GM18907 (cell line): ENCODE measurements around the gene USP13.
"Not testable (repeated sequence)": the region's sequence is repeated elsewhere in the genome, so short reads cannot be mapped to it uniquely, and the experiment has no call there.

ENCODE experiments used
- ATAC-seq: cut with Tn5 transposase; IDR thresholded peaks from one replicate; pipeline ENCODE4 v1.9.1; 2021; ENCODE audit warnings: mild to moderate bottlenecking, moderate library complexity; ENCODE audit not compliant: unreplicated experiment

USP13 gene

DNA sequence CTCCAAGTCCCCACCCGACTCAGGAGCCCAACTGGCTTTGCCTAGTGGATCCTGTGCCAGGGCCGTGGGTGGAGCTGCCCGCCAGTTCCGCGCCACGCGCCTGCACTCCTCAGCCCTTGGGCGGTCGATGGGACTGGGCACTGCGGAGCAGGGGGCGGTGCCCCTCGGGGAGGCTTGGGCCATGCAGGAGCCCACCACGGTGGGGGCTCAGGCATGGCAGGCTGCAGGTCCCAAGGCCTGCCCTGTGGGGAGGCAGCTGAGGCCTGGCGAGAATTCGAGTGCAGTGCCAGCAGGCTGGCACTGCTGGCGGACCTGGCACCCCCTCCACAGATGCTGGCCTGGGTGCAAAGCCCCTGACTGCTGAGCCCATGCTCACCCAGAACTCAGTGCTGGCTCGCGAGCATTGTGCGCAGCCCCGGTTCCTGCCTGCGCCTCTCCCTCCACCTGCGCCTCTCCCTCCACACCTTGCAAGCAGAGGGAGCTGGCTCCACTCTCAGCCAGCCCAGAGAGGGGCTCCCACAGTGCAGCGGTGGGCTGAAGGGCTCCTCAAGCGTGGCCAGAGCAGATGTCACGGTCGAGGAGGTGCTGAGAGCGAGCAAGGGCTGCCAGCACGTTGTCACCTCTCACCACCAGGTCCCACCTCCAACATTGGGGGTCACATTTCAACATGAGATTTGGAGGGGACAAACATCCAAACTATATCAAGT is 122.7 kb downstream of the USP13 start:
- ATAC-seq: no peak

DNA sequence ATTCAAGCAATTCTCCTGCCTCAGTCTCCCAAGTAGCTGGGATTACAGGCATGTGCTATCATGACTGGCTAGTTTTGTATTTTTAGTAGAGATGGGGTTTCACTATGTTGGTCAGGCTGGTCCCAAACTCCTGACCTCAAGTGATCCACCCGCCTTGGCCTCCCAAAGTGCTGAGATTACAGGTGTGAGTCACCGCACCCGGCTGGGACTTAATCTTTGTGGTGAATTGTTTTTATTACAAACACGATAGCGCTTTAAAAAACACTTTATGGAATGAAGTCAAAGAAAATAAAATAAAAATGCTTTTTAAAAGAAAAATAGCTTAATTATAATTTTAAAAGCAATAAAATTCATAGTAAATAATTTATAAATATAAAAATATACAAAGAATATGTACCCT is 130.0 kb downstream of the USP13 start:
- not testable (repeated sequence) for ATAC-seq

DNA sequence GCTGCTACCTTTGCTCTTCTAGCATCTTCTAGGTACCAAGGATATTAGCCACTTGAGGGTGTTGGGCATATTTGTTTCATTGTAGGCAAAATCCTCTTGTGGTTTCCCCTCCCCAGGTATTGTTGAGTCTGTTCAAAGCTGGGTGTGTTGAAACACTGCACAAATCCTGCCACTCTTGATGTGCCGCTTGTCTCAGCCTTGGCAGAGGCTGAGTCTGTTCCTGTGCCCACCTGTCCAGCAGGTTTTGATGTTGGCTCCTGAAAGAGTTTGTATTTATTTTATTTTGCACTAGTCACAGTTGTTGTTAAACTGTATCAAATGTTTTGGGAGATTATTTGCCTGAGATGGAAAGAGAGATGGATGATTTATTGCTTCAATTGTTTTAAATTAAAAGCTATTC is 136.2 kb downstream of the USP13 start:
- no peak for ATAC-seq

DNA sequence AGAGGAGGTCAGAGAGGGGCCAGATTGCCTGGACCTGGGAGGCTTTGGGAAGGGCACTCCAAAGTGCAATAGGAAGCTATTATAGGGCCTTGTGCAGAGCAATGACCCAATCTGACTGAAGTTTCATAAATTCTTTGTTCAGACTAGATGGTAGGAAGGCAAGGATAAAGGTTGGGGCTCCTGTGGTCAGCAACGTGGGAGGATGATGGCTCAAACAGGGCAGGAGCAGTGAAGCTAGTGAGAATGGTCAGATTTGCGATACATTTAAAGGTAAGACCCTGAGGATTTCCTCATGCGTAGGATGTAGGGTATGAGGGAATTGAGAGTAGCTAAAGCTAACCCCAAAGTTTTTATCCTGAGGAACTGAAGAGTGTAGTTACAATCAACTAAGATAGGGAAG is 139.0 kb downstream of the USP13 start:
- ATAC-seq: no peak

DNA sequence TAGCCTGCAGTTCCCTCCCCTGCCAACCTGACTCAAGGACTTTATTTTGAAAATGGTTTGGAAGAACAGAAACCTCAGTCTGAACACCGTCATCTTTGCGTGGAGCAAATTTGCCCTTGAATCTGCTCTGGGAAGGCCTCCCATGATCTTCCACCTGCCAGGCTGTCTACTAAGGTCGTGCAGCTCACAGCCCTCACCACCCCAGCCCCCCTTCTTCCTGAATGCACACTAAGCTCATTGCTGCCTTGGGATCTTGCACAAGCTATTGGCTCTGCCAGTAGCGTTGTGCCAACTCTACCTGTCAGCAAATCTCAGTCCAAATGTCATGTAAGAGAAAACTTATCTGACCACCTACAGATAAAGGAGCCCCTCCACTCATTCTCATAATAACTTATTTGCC is 141.5 kb downstream of the USP13 start:
- no peak for ATAC-seq

DNA sequence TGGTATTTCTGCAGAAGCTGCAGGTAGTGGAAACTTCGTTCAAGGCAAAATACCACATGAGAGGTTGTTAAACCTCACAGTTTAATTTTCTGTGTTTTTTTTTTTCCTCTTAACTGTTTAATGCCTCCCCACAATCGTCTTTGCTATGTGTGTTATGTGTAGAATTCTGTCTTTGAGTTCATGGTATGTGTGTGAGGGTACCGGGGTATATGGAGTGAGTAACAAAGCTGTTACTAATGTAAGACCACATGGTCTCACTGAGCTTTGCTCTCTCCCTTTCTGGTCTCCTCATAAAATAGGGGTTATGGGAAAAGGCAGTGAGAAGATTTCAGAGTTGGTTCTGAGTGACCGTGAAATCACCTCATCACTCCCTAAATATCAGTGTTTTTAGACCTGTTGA is 143.6 kb downstream of the USP13 start:
- ATAC-seq: no peak

DNA sequence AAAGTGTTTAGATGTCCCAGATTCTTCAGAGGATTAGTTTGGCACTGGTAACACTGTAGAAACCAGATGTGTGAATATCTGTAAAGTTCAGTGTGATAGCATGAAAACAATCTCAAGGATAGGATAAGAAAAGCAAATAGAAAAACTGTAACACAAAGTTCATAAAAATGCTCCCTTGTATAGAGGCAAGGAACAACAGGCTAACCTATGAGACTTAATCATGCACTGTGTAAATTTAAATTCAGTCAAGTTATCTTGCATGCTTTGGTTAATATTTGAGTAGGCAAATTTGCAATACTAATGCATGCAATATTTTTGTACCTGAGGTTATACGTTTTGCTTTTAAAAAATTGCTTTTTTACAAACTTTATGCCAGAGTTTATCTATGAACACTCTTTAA is 144.4 kb downstream of the USP13 start:
- no peak for ATAC-seq

DNA sequence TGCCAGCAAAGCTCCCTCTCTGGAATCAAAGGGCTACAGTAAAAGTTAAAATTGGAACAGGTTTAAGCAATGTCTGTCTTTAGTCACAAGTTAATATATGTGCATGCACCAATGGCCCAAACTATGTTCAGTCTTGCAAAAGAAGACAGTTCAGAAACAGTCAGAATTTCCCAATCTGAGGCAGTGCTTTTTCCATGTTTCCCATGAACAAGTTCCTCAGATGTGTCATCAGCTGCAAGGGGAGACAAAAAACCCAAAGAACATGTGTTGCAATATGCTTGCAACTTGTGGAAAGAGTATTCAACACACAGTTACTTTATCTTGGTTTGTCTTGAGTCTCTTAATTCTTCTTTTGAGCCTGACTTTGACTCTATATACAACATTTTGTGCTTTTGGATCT is 148.4 kb downstream of the USP13 start:
- ATAC-seq: no peak

DNA sequence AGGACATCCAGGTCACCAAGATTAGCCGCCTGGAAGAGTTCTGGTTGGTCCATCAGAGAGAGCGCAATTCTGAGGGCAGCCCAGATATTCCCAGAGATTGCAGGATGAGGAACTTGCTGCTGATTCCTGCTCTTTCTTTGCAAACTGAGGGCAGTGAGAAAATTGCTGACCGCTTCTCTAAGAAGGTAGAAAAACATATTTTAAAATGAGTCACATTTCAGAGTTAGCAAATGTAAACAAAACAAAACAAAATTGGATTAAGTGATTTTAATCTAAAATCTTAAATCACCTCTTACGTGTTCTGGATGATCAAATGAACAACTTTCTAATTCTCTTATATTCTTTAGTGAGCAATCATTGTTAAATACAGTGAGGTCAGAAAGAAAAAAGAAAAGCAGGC is 149.0 kb downstream of the USP13 start:
- no peak for ATAC-seq

DNA sequence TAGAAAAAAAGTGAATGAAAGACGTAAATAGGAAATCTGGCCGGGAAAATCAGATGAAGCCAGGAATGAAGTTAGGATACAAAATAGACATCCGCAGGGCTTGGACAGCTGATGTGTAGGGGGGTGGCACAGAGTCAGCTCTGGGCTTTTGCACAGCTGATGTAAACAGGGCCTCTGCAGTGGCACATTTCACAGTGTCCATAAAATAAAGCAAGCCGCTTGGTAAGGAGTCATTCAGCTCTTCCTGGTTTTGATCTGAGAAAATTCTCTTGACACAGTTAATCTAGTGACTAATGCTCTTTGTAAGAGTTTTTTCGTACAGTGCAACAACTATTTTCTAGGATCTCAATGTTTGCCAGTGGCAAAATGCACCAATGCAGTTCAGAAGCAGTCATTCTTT is 153.3 kb downstream of the USP13 start:
- no peak for ATAC-seq

DNA sequence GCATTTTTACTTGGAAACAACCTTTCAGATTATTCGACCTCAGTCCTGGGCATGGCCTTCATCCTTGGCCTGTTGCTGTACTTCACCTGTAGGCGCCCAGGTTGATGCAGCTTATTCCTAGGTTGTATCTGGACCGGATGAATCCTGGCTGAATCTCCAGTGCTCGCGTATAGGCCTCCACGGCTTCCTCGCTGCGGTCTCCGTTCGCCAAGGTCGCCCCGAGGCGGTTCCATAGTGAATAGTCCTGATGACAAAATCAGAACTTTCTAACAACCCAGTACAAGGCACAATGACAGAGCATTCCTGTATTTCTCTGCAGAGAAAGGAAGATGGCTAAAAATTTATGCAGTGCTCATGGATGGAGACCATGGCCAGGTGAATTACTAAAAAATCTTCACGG is 154.7 kb downstream of the USP13 start:
- ATAC-seq: no peak

DNA sequence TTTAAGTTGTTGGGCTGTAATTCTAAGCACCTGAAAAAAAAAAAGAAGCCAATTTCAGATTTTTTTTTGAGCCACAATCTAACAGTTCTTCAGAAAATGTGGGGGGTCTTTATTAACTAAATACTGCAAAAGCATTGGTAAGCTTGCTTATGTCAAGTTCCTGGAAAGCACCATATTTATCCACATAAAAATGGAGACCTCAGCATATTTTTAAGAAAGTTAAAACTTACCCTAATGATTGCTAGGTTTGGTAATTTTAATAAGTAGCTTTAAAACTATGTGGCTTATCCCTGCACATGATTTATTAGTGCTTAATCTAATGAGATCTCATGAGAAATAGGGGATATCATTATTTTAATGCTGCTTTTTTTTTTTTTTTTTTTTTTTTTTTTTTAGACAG is 156.8 kb downstream of the USP13 start:
- no peak for ATAC-seq

DNA sequence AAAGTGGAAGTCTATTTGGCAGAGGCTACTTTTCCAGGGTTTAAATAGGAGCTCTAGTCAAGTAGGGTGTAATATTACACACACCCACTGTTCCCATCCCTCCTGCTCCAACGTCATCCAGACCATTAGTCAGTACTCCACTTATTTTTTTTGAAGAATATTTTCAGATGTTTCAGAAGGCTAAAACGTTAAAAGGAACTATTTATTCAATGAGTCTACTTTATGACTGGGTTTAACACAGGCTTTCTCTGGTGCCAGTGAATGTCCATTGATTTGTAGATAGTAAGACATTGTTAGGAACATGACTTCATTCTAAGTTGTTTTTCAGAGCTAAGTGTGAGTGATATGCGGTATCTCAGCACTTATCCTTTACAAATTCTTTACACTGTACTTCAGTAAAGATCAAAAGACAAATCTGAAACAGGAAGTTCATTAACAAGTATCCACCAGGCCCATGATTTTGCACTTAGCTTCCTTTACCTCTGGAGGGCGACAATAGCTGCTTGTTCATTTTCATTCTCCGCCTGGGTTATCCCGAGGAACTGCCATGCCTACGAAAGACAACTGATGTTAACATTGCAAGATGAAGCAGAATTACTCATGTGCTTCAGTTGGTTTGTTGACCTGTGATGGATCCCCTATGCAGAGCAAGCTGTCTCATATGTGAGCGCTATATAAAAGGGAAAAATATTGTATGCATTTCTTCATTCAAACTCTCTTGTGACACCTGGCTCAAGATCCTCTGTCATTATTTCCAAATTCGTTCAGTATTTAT is 158.7 kb downstream of the USP13 start:
- ATAC-seq: peak; percentile 90

DNA sequence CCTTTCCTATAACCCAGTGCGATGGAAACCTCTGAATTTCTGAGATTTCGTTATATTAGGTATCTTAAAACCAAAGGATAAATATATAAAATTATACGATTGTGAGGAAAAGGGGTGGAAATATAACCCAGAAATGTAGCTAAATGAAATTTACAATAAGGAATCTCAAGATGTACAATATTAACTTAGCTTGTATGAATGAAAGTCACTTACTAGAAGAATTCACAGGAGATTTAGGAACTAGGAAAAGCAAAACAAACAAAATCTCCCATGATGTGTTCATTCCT is 159.2 kb downstream of the USP13 start:
- ATAC-seq: no peak

DNA sequence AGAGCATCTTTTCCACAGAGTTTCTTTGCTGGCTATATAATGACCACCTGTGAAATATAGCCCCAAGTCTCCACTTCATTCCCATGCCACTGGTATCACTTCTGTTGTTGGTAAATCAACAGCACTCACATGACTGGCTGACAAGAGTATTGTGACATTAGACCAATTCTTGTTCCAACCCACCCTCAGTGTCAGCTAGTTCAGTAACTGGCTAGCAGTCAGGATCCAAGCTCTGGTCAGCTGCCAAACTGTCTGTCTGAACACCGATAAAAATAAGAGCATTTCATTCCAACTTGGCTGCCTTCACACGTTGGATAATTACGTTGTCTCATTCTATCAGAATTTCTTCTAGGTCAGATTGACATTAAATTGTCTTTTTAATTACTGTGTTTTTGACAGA is 166.5 kb downstream of the USP13 start:
- ATAC-seq: no peak

DNA sequence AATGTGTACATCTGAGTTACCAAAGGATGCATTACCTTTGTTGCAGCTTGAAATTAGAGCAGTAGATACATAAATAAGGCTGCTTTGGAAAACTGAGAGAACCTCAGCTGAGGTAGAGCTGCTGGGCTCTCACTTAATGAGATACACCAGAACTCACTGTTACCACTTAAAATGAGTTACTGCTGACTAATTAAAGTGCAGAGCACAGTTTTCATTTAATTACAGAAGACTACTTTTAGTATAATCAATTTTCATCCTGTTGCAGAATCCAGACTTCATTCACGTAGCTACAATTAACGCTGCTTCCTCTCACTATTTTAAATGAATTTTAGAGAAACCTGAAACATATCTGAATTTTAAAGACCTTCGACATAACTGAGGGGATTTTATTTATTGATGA is 169.5 kb downstream of the USP13 start:
- no peak for ATAC-seq

DNA sequence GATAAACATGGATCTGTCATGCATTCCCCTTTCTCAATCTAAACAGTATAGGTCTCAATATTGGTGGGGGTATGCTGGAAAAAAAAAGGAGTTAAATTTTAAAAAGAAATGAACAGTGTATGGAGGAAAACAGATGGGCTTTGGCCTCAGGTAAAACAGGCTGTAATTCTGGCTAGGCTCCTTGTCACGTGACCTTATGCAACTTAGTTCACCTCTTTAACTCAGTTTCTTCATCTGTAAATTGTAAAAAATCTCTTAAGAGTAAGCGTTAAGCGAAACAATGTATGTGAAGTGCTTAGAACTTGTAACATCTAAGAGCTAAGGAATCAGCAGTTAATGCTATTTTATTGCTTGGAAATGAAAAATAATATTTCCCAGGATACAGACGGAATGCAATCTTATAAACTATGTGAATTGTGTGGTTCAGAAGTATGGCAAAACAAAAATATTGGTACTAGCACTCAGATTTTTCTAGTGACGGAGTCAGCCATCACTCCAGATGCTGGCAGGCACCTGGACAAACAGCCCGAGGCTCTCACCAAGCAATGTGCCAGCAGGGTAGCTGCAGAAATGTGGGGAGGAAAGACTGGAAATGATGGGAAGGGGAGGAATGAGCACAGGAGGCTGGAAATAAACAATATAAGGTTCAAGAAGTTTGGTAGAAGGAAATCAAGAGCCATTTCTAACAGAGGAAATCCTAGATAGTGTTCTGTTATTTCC is 172.8 kb downstream of the USP13 start:
- ATAC-seq: no peak

DNA sequence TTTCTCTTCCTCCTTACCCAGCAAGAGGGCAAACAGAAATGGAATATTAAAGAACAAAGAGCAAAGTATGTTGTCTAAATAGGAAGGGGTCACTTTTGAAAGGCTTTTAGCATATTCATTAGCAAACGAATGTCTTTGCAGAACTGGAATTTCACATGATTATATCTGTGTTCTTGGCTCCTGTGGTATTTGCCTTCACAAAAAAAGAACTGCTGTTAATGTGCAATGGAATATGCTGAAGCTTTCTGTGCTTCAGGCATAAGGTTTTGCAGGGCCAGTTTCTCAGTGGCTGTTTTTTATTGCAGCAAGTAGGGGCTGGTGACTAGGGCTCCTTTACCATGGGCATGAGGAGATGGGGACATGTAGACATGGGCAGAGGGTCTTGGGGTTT is 173.4 kb downstream of the USP13 start:
- ATAC-seq: no peak

DNA sequence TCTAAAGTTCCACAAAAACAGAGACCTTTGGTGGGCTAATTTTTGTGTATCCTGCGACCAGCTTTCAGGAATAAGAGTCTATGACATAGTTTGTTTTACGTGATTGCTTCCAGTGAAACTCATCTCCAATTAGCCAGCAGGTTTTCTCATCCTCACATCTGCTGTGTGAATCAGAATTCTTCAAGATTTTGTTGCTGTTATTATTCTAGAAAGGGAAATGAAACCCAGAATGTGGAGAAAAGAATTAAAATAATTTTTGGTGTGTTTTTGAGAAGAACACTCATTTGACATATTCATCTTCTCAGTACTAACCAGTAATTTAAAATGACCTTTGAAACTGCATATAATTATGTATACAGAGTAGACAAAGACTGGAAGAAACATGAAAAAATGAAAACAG is 175.9 kb downstream of the USP13 start:
- ATAC-seq: no peak

DNA sequence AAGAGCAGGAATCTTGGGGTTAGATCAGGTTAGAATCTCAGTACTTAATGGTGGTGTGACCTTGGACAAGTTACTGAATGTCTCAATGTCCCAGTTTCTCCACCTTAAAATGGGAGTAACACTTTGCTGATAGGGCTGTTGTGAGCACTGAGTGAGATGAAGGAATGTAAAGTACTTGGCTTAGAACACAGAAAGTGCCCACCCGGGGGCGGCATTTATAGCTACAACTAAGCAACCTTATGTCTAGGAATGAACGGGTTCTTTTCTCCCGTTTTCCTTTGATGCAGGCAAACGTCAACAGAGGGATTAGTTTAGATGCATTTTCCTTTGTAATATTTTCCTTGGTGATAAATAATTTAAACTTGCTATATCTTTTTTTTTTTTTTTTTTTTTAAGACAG is 176.6 kb downstream of the USP13 start:
- ATAC-seq: no peak

DNA sequence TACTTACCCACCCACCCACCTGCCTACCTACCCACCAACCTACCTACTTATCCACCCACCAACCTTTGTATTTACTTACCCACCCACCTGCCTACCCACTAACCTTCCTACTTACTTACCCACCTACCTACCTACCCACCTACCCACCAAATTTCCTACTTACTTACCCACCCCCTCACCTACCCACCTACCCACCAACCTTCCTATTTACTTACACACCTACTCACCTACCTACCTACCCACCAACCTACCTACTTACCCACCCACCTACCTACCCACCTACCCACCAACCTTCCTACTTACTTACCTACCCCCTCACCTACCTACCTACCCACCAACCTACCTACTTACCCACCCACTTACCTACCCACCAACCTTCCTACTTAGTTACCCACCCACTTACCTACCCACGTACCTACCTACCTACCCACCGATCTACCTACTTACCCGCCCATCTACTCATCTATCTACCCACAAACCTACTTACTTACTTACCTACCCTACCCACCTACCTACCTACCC is 179.6 kb downstream of the USP13 start:
- ATAC-seq: no peak

DNA sequence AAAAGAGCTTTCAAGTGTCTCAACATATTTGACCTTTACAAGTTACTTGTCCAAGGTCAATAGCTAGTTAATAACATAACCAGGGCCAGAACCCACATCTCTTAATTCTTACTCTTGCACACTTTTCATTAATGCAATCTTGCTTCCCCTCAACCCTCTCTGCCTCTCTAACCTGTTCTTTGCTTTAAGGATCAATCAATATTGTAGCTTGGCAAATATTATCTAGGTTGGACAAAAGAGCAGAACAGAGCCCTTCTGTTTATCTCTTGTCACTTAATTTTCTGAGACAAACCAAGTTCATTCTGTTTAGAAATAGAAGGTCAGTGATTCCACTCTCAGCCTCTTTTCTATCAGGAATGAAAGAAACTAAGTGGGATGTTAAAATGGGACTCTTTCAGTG is 180.5 kb downstream of the USP13 start:
- no peak for ATAC-seq
